Astrocyte (in vitro differentiated cells and primary cell): ENCODE measurements around the gene CDH13. TPM values are rescaled to one million over a fixed set of nuclear protein-coding genes. Genes with fewer than 3 reads are reported as not detected.
A peak's percentile ranks its signal among the peaks of the same experiment; 100 is the strongest.

Experiments used
- DNase-seq: peaks from one replicate; pipeline ENCODE4 v3.0.0-alpha.2; 2010; ENCODE audit warnings: low read depth
- FAIRE-seq: peaks from 2 replicates; lab custom pipeline; 2011; peaks lifted over from hg19 to GRCh38; lab: Jason Lieb, UNC
- H2AFZ ChIP-seq: 2 replicates; pipeline ENCODE4 v1.6.0; 2012; ENCODE audit warnings: low read depth, low read length, inconsistent platforms
- H3K27ac ChIP-seq: 2 replicates; pipeline ENCODE4 v1.5.1; 2011; ENCODE audit warnings: low read depth, low read length, inconsistent platforms
- H3K27me3 ChIP-seq: 2 replicates; pipeline ENCODE4 v1.6.0; 2011; ENCODE audit warnings: low read length, inconsistent platforms; ENCODE audit not compliant: insufficient read depth
- H3K36me3 ChIP-seq: 2 replicates; pipeline ENCODE4 v1.5.1; 2011; ENCODE audit warnings: low read length, inconsistent platforms; ENCODE audit not compliant: insufficient read depth
- H3K4me1 ChIP-seq: 2 replicates; pipeline ENCODE4 v1.5.1; 2011; ENCODE audit warnings: low read length, inconsistent platforms; ENCODE audit not compliant: insufficient read depth
- H3K4me2 ChIP-seq: 2 replicates; pipeline ENCODE4 v1.6.0; 2012; ENCODE audit warnings: low read length, inconsistent platforms
- H3K4me3 ChIP-seq: 2 replicates; pipeline ENCODE4 v1.5.1; 2011; ENCODE audit warnings: low read depth, mild to moderate bottlenecking, low read length, inconsistent platforms; ENCODE audit not compliant: insufficient read depth
- H3K79me2 ChIP-seq: 2 replicates; pipeline ENCODE4 v1.6.0; 2012; ENCODE audit warnings: mild to moderate bottlenecking, low read length, inconsistent platforms; ENCODE audit not compliant: insufficient read depth
- H3K9ac ChIP-seq: 2 replicates; pipeline ENCODE4 v1.6.0; 2012; ENCODE audit warnings: mild to moderate bottlenecking, low read length, inconsistent platforms
- H3K9me3 ChIP-seq: 2 replicates; pipeline ENCODE4 v1.5.1; 2012; ENCODE audit warnings: low read depth, mild to moderate bottlenecking, low read length, inconsistent platforms; ENCODE audit not compliant: insufficient read depth
- H4K20me1 ChIP-seq: 2 replicates; pipeline ENCODE4 v1.6.0; 2012; ENCODE audit warnings: low read length, inconsistent platforms; ENCODE audit not compliant: insufficient read depth
- H3K27ac Mint-ChIP-seq: one replicate; pipeline ENCODE4 v1.8.0; 2021; ENCODE audit warnings: mild to moderate bottlenecking, mixed read lengths; ENCODE audit not compliant: unreplicated experiment
- H3K27me3 Mint-ChIP-seq: one replicate; pipeline ENCODE4 v1.8.0; 2021; ENCODE audit warnings: low read depth, mixed read lengths; ENCODE audit not compliant: unreplicated experiment
- H3K36me3 Mint-ChIP-seq: one replicate; pipeline ENCODE4 v1.8.0; 2021; ENCODE audit warnings: low read depth, mixed read lengths; ENCODE audit not compliant: unreplicated experiment
- H3K4me1 Mint-ChIP-seq: one replicate; pipeline ENCODE4 v1.8.0; 2021; ENCODE audit warnings: low read depth, mixed read lengths; ENCODE audit not compliant: unreplicated experiment
- H3K4me3 Mint-ChIP-seq: one replicate; pipeline ENCODE4 v1.8.0; 2021; ENCODE audit warnings: mild to moderate bottlenecking, moderate library complexity, mixed read lengths; ENCODE audit not compliant: unreplicated experiment
- H3K9me3 Mint-ChIP-seq: one replicate; pipeline ENCODE4 v1.8.0; 2021; ENCODE audit warnings: mild to moderate bottlenecking, mixed read lengths; ENCODE audit not compliant: unreplicated experiment
- EZH2 ChIP-seq: IDR thresholded peaks from 2 replicates; pipeline ENCODE4 v1.6.1; 2012; ENCODE audit warnings: mild to moderate bottlenecking, low read length, inconsistent platforms; ENCODE audit not compliant: insufficient read depth
- total RNA-seq: library from RNA; stranded (reverse); gene quantifications from 2 replicates; pipeline ENCODE4 v1.2.1, GENCODE V29; 2021
- TF ChIP-seq, protein P1 (sequence below): IDR thresholded peaks from 2 replicates; pipeline ENCODE4 v1.5.1; 2011; ENCODE audit warnings: low read depth, mild to moderate bottlenecking, inconsistent platforms, low read length, moderate library complexity; ENCODE audit not compliant: insufficient read depth

CDH13 gene
- total RNA-seq, 1 donor from 2014 or later, result 41.7 TPM

DNA sequence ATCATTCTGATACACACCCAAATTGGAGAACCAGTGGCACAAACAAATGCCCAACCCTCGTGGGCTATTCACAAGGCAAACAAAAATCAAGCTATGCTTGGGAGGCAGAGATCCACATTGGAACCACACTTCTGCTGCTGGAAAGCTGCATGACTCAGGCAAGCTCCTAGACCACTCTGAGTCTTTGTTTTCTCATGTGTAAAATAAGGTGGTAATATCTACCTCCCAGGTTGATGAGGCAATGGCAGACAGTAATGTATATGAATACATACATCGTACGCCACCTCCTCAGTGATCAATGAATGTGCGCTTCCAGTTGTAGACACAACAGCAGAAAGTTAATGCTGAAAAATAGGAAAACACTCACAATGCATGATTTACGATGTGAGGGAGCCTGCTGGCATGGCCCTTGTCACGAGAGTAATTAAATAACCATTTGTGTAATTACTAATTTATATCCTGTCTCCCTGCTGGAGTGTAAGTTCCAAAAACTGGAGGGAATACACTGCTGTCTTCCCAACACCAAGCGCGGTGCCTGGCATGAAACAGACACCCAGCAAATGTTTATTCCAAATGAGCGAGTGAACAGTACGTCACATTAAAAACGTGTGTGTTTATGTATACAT is 1111.1 kb downstream of the CDH13 start:
- no peak overlapping the region for H3K4me2 ChIP-seq
- H3K9ac ChIP-seq, result no peak overlapping the region
- H3K9me3 Mint-ChIP-seq, result peaks cover 20% of the 10 kb centered on the region
- TF ChIP-seq EZH2, result no peak
- TF ChIP-seq, protein P1, sequence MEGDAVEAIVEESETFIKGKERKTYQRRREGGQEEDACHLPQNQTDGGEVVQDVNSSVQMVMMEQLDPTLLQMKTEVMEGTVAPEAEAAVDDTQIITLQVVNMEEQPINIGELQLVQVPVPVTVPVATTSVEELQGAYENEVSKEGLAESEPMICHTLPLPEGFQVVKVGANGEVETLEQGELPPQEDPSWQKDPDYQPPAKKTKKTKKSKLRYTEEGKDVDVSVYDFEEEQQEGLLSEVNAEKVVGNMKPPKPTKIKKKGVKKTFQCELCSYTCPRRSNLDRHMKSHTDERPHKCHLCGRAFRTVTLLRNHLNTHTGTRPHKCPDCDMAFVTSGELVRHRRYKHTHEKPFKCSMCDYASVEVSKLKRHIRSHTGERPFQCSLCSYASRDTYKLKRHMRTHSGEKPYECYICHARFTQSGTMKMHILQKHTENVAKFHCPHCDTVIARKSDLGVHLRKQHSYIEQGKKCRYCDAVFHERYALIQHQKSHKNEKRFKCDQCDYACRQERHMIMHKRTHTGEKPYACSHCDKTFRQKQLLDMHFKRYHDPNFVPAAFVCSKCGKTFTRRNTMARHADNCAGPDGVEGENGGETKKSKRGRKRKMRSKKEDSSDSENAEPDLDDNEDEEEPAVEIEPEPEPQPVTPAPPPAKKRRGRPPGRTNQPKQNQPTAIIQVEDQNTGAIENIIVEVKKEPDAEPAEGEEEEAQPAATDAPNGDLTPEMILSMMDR, result no peak
- H3K36me3 Mint-ChIP-seq, result no peaks in the 10 kb centered on the region
- DNase-seq (no peak), FAIRE-seq (no peak)
- H3K4me1 ChIP-seq, result peaks cover 7% of the 10 kb centered on the region
- no peaks in the 10 kb centered on the region for H4K20me1 ChIP-seq
- no peaks in the 10 kb centered on the region for H3K79me2 ChIP-seq
- H3K27me3 Mint-ChIP-seq, result peaks cover 9% of the 10 kb centered on the region
- H3K4me3 ChIP-seq, result no peak overlapping the region
- peaks cover 4% of the 10 kb centered on the region for H3K9me3 ChIP-seq
- H3K27ac ChIP-seq, result no peak overlapping the region
- H2AFZ ChIP-seq, result no peak overlapping the region
- H3K36me3 ChIP-seq, result no peaks in the 10 kb centered on the region
- H3K27me3 ChIP-seq, result no peaks in the 10 kb centered on the region
- H3K4me1 Mint-ChIP-seq, result peaks cover 10% of the 10 kb centered on the region
- H3K27ac Mint-ChIP-seq, result no peak overlapping the region
- no peak overlapping the region for H3K4me3 Mint-ChIP-seq

GRCh38 chr16:83738923-83739503 is 1112.2 kb downstream of the CDH13 start:
- no peak for FAIRE-seq
- H3K4me1 Mint-ChIP-seq, result peaks cover 10% of the 10 kb centered on the region

More at GRCh38 chr16:83738923-83739503, 1112.2 kb downstream of the CDH13 start:
- DNase-seq, result peak; percentile 79
- no peaks in the 10 kb centered on the region for H3K27me3 ChIP-seq
- Mint-ChIP-seq H3K27me3 (peaks cover 9% of the 10 kb centered on the region), H3K36me3 (no peaks in the 10 kb centered on the region), H3K4me3 (no peak overlapping the region), H3K9me3 (peaks cover 16% of the 10 kb centered on the region), H3K27ac (no peak overlapping the region)
- no peaks in the 10 kb centered on the region for H3K36me3 ChIP-seq
- no peak overlapping the region for H2AFZ ChIP-seq
- H3K9ac ChIP-seq, result no peak overlapping the region
- no peaks in the 10 kb centered on the region for H4K20me1 ChIP-seq
- TF ChIP-seq, protein P1, result no peak
- TF ChIP-seq EZH2, result no peak
- no peak overlapping the region for H3K4me3 ChIP-seq
- H3K79me2 ChIP-seq, result no peaks in the 10 kb centered on the region
- peak overlapping the region; percentile 12 for H3K4me2 ChIP-seq
- peaks cover 7% of the 10 kb centered on the region for H3K4me1 ChIP-seq
- no peaks in the 10 kb centered on the region for H3K9me3 ChIP-seq
- no peak overlapping the region for H3K27ac ChIP-seq
